GM18951 (cell line): ENCODE results near the gene RCE1.

Source experiments
- POLR2A ChIP-seq: IDR thresholded peaks from 4 replicates; pipeline ENCODE4 v1.6.1; 2011; ENCODE audit warnings: mild to moderate bottlenecking; ENCODE audit not compliant: insufficient read length, insufficient read depth; ENCODE audit errors: extremely low read depth
- in situ Hi-C: fragments of 300-500 bp; cut with MboI; formaldehyde crosslinking; loops from one replicate; pipeline ENCODE4 v1.12.0; 2022; ENCODE audit warnings: low sequenced_read_pairs, mixed read lengths, inconsistent platforms; ENCODE audit not compliant: unreplicated experiment

Gene RCE1

DNA sequence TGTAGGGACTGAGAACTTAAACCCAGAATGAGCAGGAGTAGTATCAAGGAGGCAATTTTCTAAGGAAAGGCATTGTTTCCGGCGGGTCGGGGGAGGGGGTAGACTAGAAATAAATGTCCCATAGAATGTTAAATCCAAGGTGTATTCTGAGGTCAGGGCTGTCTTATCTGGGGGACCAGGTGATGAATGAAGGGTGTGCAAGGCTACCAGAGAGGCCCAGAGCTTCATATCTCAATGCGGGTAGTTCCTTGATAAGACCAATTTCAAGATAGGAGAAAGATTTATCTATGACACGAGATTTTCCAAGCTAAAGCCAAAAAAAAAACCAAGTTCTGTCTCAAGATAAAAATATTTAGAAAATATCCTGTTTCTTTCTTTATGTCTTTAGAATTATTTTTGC lies 8.3 kb upstream of the RCE1 start:
- in situ Hi-C loops: loop anchor here (10.0 to 25.0 kb wide), 2 partner anchors 140 to 273 kb away; partner anchors contain the start of gene CTSF
- no peak for TF ChIP-seq POLR2A

DNA sequence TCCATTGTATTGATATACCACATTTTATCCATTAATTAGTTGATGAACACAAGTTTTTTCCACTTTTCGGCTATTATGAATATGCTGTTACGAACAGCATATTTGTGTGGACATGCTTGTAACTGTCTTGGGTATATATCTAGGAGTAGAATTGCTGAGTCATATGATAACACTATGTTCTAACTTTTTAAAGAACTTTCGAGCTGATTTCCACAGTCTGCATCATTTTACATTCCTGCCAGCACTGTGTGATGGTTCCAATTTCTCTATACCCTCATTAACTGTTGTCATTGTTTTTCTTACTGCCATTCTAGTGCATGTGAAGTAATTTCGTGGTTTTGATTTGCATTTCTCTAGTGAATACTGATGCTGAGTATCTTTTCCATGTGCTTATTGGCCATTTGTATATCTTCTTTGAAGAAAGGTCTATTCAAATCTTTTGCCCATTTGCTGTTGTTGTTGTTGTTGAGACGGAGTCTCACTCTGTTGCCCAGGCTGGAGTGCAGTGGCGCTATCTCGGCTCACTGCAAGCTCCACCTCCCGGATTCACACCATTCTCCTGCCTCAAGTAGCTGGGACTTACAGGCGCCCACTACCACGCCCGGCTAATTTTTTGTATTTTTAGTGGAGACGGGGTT lies 7.4 kb upstream of the RCE1 start:
- TF ChIP-seq POLR2A: no peak
- in situ Hi-C loops: loop anchor here (10.0 to 25.0 kb wide), 2 partner anchors 141 to 274 kb away; partner anchors contain the start of gene CTSF

DNA sequence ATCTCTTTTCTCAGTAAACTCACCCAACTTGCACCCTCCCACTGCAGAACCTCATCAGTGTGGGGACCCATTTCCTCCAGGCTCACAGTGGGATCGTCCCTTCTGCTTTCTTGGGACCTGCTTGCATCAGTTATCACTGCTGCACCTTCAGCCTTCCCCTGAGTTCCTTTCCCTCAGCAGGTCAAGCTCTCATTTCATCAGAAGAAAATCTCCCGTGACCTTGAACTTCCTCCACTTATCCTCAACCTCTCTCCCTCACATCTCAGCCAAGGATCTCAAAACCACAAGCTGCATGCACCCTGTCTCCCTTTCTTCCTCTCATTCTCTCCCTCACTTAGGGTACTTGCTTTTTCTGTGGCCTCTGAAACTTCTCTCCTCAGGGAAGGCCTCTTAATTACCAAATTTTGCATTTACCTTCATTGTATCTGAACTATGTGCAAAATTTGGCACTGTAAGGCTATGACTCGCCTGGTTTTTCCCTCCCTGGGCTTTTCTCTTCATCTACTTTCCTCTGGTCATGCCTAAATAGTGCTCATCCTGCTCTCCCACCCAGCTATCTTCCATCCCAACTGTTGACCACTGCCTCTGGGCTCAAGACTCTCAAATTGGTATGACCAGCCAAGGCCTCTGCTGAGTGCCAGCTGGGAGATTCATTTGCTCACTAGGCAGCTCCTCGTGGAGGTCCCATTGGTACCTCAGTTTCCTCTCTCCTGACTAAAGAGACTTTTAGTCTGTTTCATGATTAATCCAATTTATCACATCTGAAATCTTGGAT lies 2.7 kb upstream of the RCE1 start:
- in situ Hi-C loops: loop anchor here (25.0 kb wide), 1 partner anchor 278 kb away; the partner anchor contains the start of gene CTSF
- peak; percentile 15 for TF ChIP-seq POLR2A

DNA sequence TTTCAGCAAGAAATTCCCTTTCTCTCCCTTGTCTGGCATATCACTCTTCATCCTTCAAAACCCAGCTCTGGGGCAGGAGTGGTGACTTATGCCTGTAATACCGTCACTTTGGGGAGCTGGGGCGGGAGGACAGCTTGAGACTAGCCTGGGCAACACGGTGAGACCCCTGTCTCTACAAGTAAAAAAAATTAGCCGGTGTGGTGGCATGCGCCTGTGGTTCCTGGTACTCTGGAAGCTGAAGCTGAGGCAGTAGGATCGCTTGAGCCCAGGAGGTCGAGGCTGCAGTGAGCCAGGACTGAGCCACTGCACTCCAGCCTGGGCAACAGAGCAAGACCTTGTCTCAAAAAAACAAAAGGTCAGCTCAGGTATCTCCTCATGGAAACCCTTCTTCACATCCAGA lies 1.4 kb upstream of the RCE1 start:
- no peak for TF ChIP-seq POLR2A
- in situ Hi-C loops: loop anchor here (25.0 kb wide), 1 partner anchor 280 kb away; the partner anchor contains the start of gene CTSF

DNA sequence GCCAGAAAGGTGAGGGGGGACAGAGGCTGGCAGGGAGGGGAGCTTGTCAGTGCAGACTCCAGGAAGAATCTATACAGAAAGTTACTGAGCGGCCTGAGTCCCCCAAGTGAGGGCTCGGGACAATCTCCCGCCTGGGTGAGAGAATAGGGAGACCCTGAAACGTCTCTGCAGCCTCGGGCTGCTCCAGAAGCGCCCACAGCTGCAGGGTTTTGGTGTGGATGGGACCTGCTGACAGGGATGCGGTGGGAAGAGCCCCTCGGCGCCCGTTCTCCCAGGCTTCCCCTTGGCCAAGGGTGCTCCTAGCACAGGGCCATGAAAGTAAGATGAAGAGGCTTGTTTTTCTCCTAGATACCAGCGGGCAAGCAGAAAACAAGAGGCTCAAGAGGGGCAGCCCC lies 743 bp upstream of the RCE1 start:
- no peak for TF ChIP-seq POLR2A
- in situ Hi-C loops: loop anchor here (25.0 kb wide), 1 partner anchor 280 kb away; the partner anchor contains the start of gene CTSF

DNA sequence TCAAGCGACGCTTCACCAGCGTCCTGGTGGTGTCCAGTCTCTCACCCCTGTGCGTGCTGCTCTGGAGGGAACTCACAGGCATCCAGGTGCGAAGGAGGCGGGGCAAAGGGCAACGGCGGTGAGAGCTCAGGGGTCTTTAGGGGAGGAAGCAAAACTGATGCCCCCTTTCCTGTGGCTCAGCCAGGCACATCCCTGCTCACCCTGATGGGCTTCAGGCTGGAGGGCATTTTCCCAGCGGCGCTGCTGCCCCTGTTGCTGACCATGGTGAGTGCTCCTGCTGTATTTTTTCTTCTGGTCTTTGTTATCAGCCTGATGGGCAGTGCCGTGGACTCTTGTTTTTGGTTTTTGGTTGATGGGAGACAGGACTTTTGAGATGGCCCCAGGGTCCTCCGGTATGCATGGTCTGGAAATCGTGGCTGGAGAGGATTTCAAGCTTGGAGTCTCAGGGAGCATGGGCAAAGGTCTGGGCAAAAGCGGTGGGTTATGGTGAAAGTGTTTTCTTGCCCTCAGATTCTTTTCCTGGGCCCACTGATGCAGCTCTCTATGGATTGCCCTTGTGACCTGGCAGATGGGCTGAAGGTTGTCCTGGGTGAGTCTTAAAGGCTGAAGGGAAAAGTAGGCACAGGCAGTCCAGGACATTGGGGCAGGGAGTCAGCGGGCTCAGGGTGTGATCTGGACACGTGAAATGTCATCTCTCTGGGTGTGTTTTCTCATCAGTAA lies 695 bp downstream of the RCE1 start:
- in situ Hi-C loops: loop anchor here (25.0 kb wide), 1 partner anchor 282 kb away; the partner anchor contains the start of gene CTSF
- no peak for TF ChIP-seq POLR2A

DNA sequence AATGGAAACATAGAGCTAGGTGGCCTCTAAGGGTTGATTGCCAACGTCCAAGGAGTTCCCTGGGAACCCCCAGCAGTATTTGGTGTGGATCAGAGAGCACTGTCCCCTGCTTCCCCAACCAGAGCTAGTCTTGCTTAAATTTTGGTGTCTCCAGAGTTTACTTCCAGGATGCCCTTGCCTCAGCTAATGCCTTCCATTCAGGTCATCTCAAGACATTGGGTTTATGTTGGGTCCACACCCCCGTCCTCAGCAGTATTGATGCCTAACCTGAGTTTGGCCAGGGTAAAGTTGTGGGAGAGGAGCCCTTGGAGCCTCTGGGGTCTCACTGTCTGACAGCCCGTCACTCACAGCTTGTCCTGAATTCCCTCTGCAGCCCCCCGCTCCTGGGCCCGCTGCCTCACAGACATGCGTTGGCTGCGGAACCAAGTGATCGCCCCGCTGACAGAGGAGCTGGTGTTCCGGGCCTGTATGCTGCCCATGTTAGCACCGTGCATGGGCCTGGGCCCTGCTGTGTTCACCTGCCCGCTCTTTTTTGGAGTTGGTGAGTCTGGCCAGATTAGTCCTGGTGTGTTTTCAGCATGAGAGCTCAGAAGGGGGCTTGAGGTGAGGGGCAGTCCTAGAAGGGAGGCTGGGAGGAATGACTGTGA lies 1.4 kb downstream of the RCE1 start:
- TF ChIP-seq POLR2A: no peak
- in situ Hi-C loops: loop anchor here (25.0 kb wide), 1 partner anchor 282 kb away; the partner anchor contains the start of gene CTSF

DNA sequence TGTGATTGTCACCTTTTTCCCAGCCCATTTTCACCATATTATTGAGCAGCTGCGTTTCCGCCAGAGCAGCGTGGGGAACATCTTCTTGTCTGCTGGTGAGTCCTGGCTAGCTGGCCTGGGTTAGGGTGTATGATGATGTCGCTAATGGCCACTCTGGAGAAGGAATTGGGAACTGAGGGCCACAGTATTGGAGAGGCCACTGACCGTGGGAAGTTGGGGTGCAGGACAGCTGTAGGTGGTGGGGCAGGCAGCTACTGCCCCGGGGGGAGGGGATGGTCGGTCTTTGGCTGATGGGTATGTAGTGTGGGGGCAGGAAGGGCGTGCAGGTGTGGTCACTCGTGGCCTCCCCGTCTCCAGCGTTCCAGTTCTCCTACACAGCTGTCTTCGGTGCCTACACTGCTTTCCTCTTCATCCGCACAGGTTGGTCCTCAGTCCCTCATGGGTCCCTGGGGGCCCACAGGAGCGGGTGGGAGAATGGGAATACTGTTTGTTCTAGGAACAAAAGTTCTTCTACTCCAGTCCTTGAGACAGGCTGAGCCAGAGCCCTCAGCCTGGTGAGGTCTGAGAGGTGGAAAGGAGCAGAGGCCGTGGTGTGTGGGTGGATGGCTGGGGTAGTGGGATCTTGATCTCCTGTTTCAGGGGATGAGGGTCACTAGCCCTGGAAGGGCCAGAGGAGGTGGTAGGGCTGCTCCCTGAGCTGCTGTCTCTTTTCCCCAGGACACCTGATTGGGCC lies 2.1 kb downstream of the RCE1 start:
- in situ Hi-C loops: loop anchor here (25.0 kb wide), 1 partner anchor 283 kb away; the partner anchor contains the start of gene CTSF
- no peak for TF ChIP-seq POLR2A

DNA sequence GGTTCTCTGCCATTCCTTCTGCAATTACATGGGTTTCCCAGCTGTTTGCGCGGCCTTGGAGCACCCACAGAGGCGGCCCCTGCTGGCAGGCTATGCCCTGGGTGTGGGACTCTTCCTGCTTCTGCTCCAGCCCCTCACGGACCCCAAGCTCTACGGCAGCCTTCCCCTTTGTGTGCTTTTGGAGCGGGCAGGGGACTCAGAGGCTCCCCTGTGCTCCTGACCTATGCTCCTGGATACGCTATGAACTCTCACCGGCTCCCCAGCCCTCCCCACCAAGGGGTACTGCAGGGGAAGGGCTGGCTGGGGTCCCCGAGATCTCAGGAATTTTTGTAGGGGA lies 2.6 kb downstream of the RCE1 start:
- in situ Hi-C loops: loop anchor here (25.0 kb wide), 1 partner anchor 284 kb away; the partner anchor contains the start of gene CTSF
- no peak for TF ChIP-seq POLR2A

DNA sequence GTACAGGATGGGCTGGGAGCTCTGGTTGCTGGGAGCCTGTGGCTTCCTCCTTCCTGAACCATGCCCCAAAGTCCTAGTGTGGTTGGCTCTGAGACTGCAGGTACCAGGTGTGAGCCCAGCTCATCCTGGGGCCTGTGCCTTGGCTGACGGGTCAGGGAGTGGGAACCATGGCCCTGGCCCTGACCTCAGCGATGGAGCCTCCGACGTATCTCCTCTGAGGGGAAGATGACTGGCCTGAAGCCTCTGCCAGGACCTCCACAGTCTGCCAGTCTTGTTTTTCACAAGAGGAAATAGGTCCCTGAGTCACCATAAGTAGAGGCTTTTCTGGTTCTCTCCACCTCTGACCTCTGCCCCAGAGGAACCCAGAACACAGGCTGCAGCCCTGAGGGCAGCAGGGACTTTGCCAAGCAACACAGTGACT lies 3.4 kb downstream of the RCE1 start:
- no peak for TF ChIP-seq POLR2A
- in situ Hi-C loops: loop anchor here (25.0 kb wide), 1 partner anchor 284 kb away; the partner anchor contains the start of gene CTSF

DNA sequence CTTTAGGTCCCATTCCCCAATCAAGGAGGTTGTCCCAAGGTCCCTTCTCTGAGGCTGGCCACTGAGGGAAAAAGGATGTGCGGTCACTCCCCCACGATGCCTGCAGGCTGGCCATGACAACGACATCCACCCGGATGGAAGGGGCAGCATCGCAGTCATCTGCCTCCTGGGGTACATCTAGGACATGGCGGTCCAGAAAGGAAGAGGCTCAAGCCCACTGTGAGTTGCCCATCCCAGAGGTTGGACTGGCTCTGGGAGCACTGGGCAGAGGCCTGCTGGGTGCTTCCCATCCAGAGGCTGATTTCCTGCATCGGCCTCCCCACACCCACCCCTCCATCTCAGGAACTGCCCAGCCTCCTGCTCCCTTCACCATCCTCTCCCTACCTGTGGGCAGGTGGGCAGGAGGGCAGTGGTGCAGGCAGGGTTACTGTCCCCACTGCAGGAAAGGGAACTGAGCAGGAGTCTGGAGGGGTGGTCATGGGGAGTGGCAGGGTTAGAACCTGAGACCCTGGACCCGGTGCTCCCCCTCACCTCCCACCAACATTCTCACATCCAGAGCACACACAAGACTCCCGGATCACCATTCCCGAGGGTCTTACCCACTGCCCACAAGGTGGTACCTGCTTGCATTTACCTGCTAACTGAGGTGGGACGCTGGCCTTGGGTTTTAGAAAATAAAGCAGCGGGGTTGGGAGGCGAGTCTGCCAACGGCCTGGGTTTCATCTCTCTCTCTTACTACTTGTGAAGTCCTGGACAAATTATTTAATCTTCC lies 4.4 kb downstream of the RCE1 start:
- no peak for TF ChIP-seq POLR2A

More for the DNA sequence above, 4.4 kb downstream of the RCE1 start:
- in situ Hi-C loops: loop anchor here (25.0 kb wide), 1 partner anchor 285 kb away; the partner anchor contains the start of gene CTSF
